ENCODE results near the gene SGK1. TPM values are rescaled to one million over a fixed set of nuclear protein-coding genes. Genes with fewer than 3 reads are reported as not detected.

The SGK1 gene
- total RNA-seq, 4 donors from 2014 or later = 46.2 to 1,239 (median 876) TPM

GRCh38 chr6:134341999-134342567 lies 24.2 kb upstream of the SGK1 start:
- Histone ChIP-seq H3K4me1 (no peaks in the 10 kb centered on the region), H3K4me3 (no peak overlapping the region), H3K36me3 (no peaks in the 10 kb centered on the region), H3K9me3 (no peaks in the 10 kb centered on the region), H3K27ac (no peak overlapping the region), H3K27me3 (no peaks in the 10 kb centered on the region)
- 83 to 94% methylated on average over 4 to 10 of the region's 10 CpGs for WGBS, 2 donors (ENCODE audit: low coverage in 1 of 2)
- intact Hi-C loops (cut with DNase I; ENCODE audit: low total_unique reads) (no loop called here), in situ Hi-C loops (cut with MboI; ENCODE audit: low pct_ligation_motif_present in 1 of 4, low pct_unique_long_range_greater_than_20kb in 1 of 4, low sequenced_read_pairs in 3 of 4) (no loop called here)
- no peak for TF ChIP-seq CTCF (IDR thresholded peaks at IDR 0.05)
- no peak for TF ChIP-seq EP300 (IDR thresholded peaks at IDR 0.05; ENCODE audit: low read depth)
- TF ChIP-seq POLR2A (IDR thresholded peaks at IDR 0.05) = no peak
- no peak for TF ChIP-seq POLR2AphosphoS5 (IDR thresholded peaks at IDR 0.05)
- no peak for DNase-seq

DNA sequence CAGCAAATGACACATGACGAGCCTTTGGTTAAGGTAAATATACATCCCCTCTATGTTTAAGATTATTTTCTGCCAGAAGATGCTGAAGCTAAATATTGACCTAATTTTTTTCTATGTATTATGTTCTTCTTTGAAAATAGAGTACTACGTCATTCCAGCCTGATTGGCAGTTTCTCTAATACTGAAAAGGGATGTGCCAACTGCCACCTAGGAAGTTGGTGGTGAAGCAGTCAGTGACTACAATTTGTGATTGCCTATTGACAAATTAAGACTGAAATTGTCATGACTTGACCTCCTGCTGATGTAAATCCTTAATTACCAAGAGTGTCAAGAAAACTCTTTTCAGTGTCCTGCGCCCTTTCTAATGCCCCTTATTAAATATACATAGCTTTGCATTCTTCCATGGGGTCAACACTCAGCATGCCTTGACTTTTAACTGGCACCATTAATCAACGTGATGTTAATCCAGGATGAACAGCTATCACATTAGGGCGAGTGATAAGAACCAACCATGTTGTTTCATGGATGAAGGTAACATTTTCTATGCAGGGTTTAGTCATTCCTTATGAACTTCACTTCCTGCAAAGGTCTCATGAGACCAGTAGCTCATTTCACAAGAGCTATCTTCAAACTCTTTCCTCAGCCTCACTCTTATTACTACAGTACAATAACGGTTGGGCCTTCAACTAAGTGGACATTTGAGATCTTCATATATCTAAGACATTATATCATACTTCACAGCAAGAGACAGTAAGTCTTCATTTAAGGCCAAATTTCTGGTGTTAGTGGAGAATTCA lies 22.5 kb upstream of the SGK1 start:
- DNase-seq = no peak
- Histone ChIP-seq H3K36me3 (no peaks in the 10 kb centered on the region), H3K9me3 (no peaks in the 10 kb centered on the region), H3K27me3 (no peaks in the 10 kb centered on the region), H3K4me3 (no peak overlapping the region), H3K27ac (no peak overlapping the region), H3K4me1 (no peaks in the 10 kb centered on the region)
- 84 to 93% methylated on average over 6 of the region's 6 CpGs for WGBS, 2 donors (ENCODE audit: low coverage in 1 of 2)
- TF ChIP-seq POLR2AphosphoS5 (IDR thresholded peaks at IDR 0.05) (no peak), POLR2A (IDR thresholded peaks at IDR 0.05) (no peak), CTCF (IDR thresholded peaks at IDR 0.05) (no peak), EP300 (IDR thresholded peaks at IDR 0.05; ENCODE audit: low read depth) (no peak)
- intact Hi-C loops (cut with DNase I; ENCODE audit: low total_unique reads) = no loop called here
- in situ Hi-C loops (cut with MboI; ENCODE audit: low pct_ligation_motif_present in 1 of 4, low pct_unique_long_range_greater_than_20kb in 1 of 4, low sequenced_read_pairs in 3 of 4) = no loop called here

DNA sequence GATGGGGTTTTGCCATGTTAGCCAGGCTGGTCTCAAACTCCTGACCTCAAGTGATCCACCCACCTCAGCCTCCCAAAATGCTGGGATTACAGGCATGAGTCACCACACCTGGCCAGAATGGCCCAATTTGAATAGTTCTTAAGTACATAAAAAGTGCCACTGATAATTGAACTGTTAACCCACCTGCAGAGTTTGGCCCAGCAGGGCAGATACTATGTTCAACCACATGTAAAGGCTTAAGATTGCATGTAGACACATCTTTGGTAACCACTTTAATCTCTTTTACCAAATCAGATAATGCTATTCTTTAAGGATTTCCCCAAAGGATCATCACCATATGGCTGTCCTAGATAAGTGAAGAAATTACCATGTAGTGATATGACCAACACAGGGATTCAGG lies 21.3 kb upstream of the SGK1 start:
- Histone ChIP-seq H3K4me3 (no peak overlapping the region), H3K4me1 (no peaks in the 10 kb centered on the region), H3K27me3 (no peaks in the 10 kb centered on the region), H3K9me3 (no peaks in the 10 kb centered on the region), H3K27ac (no peak overlapping the region), H3K36me3 (no peaks in the 10 kb centered on the region)
- in situ Hi-C loops (cut with MboI; ENCODE audit: low pct_ligation_motif_present in 1 of 4, low pct_unique_long_range_greater_than_20kb in 1 of 4, low sequenced_read_pairs in 3 of 4) (no loop called here), intact Hi-C loops (cut with DNase I; ENCODE audit: low total_unique reads) (no loop called here)
- no peak for DNase-seq
- no peak for TF ChIP-seq CTCF (IDR thresholded peaks at IDR 0.05)

- Histone ChIP-seq H3K27ac (no peak overlapping the region), H3K27me3 (no peaks in the 10 kb centered on the region), H3K9me3 (no peaks in the 10 kb centered on the region), H3K4me1 (no peaks in the 10 kb centered on the region), H3K36me3 (no peaks in the 10 kb centered on the region), H3K4me3 (no peak overlapping the region)
- intact Hi-C loops (cut with DNase I; ENCODE audit: low total_unique reads) (no loop called here), in situ Hi-C loops (cut with MboI; ENCODE audit: low pct_ligation_motif_present in 1 of 4, low pct_unique_long_range_greater_than_20kb in 1 of 4, low sequenced_read_pairs in 3 of 4) (no loop called here)
- no peak for DNase-seq
- no peak for TF ChIP-seq CTCF (IDR thresholded peaks at IDR 0.05)
- WGBS, 2 donors (ENCODE audit: low coverage in 1 of 2) = 92 to 95% methylated on average over 2 of the region's 2 CpGs
Measured at GRCh38 chr6:134331256-134331655, 13.3 kb upstream of the SGK1 start.
